Motor neuron (in vitro differentiated cells): ENCODE measurements around the gene DAND5. TPM values are rescaled to one million over a fixed set of nuclear protein-coding genes. Genes with fewer than 3 reads are reported as not detected.

Experiments used
- ATAC-seq, 8 experiments: fragments of 200-7000 bp; cut with Tn5 transposase; replicated peaks in 6 of 8; 2 replicates each; pipeline ENCODE4 v1.8.0; 2021; ENCODE audit warnings: mild to moderate bottlenecking in 8 of 8, moderate library complexity in 8 of 8
- H3K27ac ChIP-seq, 2 donors: fragments of 250-450 bp; sonication (Bioruptor Pico); 2 replicates each; pipeline ENCODE4 v1.9.0; 2021; ENCODE audit warnings: antibody characterized with exemption in 2 of 2, mild to moderate bottlenecking in 2 of 2, moderate library complexity in 1 of 2
- H3K4me1 ChIP-seq, 2 donors: fragments of 250-450 bp; sonication (Bioruptor Pico); replicated peaks in 1 of 2; 2 replicates each; pipeline ENCODE4 v1.6.1; 2021; ENCODE audit warnings: antibody characterized with exemption in 2 of 2, mild to moderate bottlenecking in 2 of 2, moderate library complexity in 1 of 2
- H3K4me3 ChIP-seq, 5 donors: fragments of 250-450 bp; sonication (Bioruptor Pico); 2 replicates each; pipeline ENCODE4 v1.9.0; 2021; ENCODE audit warnings: antibody characterized with exemption in 5 of 5, mild to moderate bottlenecking in 5 of 5, moderate library complexity in 4 of 5
- WGBS, 10 experiments: fragments of 450-650 bp; shearing (Covaris generic); methylation state at CpG; one replicate each; pipeline ENCODE4 v1.0.0; 2022; 5-methylcytosine and 5-hydroxymethylcytosine counted together
- in situ Hi-C, 9 experiments: fragments of 400-800 bp; cut with MboI; loops; one replicate each; pipeline ENCODE4 v1.15.0; 2021; ENCODE audit warnings: low sequenced_read_pairs in 9 of 9, low pct_unique_long_range_greater_than_20kb in 2 of 9; ENCODE audit not compliant: unreplicated experiment in 9 of 9
- total RNA-seq, 8 experiments: library from RNA; unstranded; fragments of 300-600 nt; gene quantifications; 2 replicates each; pipeline versions ENCODE4 v1.2.3 to v1.2.4, GENCODE V29; 2022

The DAND5 gene
- total RNA-seq, 8 experiments from 2014 or later, result 0.09 to 0.47 (median 0.31) TPM; not detected in 2

GRCh38 chr19:12992729-12993128, 23.4 kb downstream of the DAND5 start:
- Histone ChIP-seq H3K4me3 (no peak overlapping the region), H3K27ac (no peak overlapping the region), H3K4me1 (peaks cover 0 to 4% of the 10 kb centered on the region in 2 donors)
- in situ Hi-C loops, result loop anchor here in 4 of 9 experiments (25.0 kb wide), 3 partner anchors 95 to 595 kb away; no protein-coding TSS in a partner anchor
- 54 to 95% (median 83%) methylated on average over 1 to 11 of the region's 11 CpGs; no CpG with 5 or more reads in 1 of the 10 experiments for WGBS, 10 experiments
- no peak for ATAC-seq

GRCh38 chr19:12993562-12993961, 24.2 kb downstream of the DAND5 start:
- in situ Hi-C loops, result loop anchor here in 4 of 9 experiments (25.0 kb wide), 3 partner anchors 94 to 594 kb away; no protein-coding TSS in a partner anchor
- no peak for ATAC-seq
- no peak overlapping the region for H3K27ac ChIP-seq
- H3K4me3 ChIP-seq, result no peak overlapping the region
- peaks cover 0 to 4% of the 10 kb centered on the region in 2 donors for H3K4me1 ChIP-seq
- WGBS, 10 experiments, result 0 to 100% (median 40%) methylated on average over 1 to 3 of the region's 7 CpGs; no CpG with 5 or more reads in 7 of the 10 experiments

- H3K4me1 ChIP-seq, result peaks cover 0 to 4% of the 10 kb centered on the region in 2 donors
- H3K27ac ChIP-seq, result no peak within 1 kb of the TSS
- ATAC-seq, result peak; percentile 37 to 75 (median 50)
- WGBS, 10 experiments, result 13 to 50% (median 40%) methylated on average over 1 to 19 of the region's 84 CpGs; no CpG with 5 or more reads in 3 of the 10 experiments
- in situ Hi-C loops, result loop anchor here in 4 of 9 experiments (25.0 kb wide), 3 partner anchors 92 to 592 kb away; no protein-coding TSS in a partner anchor
- H3K4me3 ChIP-seq, result peak within 1 kb of the TSS; percentile 28 to 53 (median 37)
Observed at GRCh38 chr19:12994701-12995595, 25.6 kb downstream of the DAND5 start, which contains the start of gene NFIX. NFIX (plus strand) TSS chr19:12995475; CDS start chr19:12995838, 363 bp downstream.

- in situ Hi-C loops, result loop anchor here in 4 of 9 experiments (25.0 kb wide), 3 partner anchors 92 to 592 kb away; no protein-coding TSS in a partner anchor
- no peak overlapping the region for H3K27ac ChIP-seq
- peak overlapping the region; percentile 28 to 53 (median 37) for H3K4me3 ChIP-seq
- 0 to 10% (median 0%) methylated on average over 1 to 5 of the region's 129 CpGs; no CpG with 5 or more reads in 7 of the 10 experiments for WGBS, 10 experiments
- H3K4me1 ChIP-seq, result peaks cover 0 to 4% of the 10 kb centered on the region in 2 donors
- peak; percentile 27 to 66 (median 50) for ATAC-seq
Observed at GRCh38 chr19:12995596-12996405, 26.4 kb downstream of the DAND5 start.

- no peak overlapping the region for H3K27ac ChIP-seq
- WGBS, 10 experiments, result 0 to 30% methylated on average over 2 of the region's 52 CpGs; no CpG with 5 or more reads in 8 of the 10 experiments
- peak in 3 of 8 experiments; percentile 55 to 61 (median 58) for ATAC-seq
- in situ Hi-C loops, result loop anchor here in 4 of 9 experiments (25.0 kb wide), 3 partner anchors 91 to 591 kb away; no protein-coding TSS in a partner anchor
- peaks cover 0 to 4% of the 10 kb centered on the region in 2 donors for H3K4me1 ChIP-seq
- peak overlapping the region in 2 of 5 donors; percentile 36 to 53 for H3K4me3 ChIP-seq
Observed at GRCh38 chr19:12996406-12997094, 27.2 kb downstream of the DAND5 start.

GRCh38 chr19:12997179-12997966, 28.0 kb downstream of the DAND5 start:
- Histone ChIP-seq H3K4me1 (peaks cover 0 to 4% of the 10 kb centered on the region in 2 donors), H3K4me3 (no peak overlapping the region), H3K27ac (no peak overlapping the region)
- ATAC-seq, result no peak
- 69 to 100% (median 78%) methylated on average over 1 to 11 of the region's 25 CpGs; no CpG with 5 or more reads in 6 of the 10 experiments for whole genome bisulfite sequencing, 10 experiments
- in situ Hi-C loops, result loop anchor here in 4 of 9 experiments (25.0 kb wide), 3 partner anchors 90 to 590 kb away; no protein-coding TSS in a partner anchor

GRCh38 chr19:12997967-12998940, 28.9 kb downstream of the DAND5 start:
- in situ Hi-C loops, result loop anchor here in 4 of 9 experiments (25.0 kb wide), 3 partner anchors 89 to 589 kb away; no protein-coding TSS in a partner anchor
- Histone ChIP-seq H3K4me1 (peaks cover 0 to 4% of the 10 kb centered on the region in 2 donors), H3K27ac (no peak overlapping the region), H3K4me3 (no peak overlapping the region)
- ATAC-seq, result no peak
- 24 to 83% (median 42%) methylated on average over 4 to 23 of the region's 32 CpGs; no CpG with 5 or more reads in 1 of the 10 experiments for WGBS, 10 experiments

GRCh38 chr19:13001166-13001501, 31.8 kb downstream of the DAND5 start:
- H3K4me1 ChIP-seq, result peaks cover 0 to under 1% of the 10 kb centered on the region in 2 donors
- in situ Hi-C loops, result no loop called here
- 28 to 73% (median 42%) methylated on average over 4 to 11 of the region's 19 CpGs; no CpG with 5 or more reads in 7 of the 10 experiments for WGBS, 10 experiments
- H3K4me3 ChIP-seq, result no peak overlapping the region
- no peak for ATAC-seq
- H3K27ac ChIP-seq, result no peak overlapping the region

GRCh38 chr19:13001502-13002165, 32.3 kb downstream of the DAND5 start:
- Histone ChIP-seq H3K27ac (no peak overlapping the region), H3K4me1 (no peaks in the 10 kb centered on the region), H3K4me3 (no peak overlapping the region)
- peak in 3 of 8 experiments; percentile 20 to 76 (median 64) for ATAC-seq
- in situ Hi-C loops, result no loop called here
- 10 to 35% methylated on average over 4 to 18 of the region's 41 CpGs; no CpG with 5 or more reads in 8 of the 10 experiments for WGBS, 10 experiments

- Histone ChIP-seq H3K4me1 (no peaks in the 10 kb centered on the region), H3K4me3 (no peak overlapping the region), H3K27ac (no peak overlapping the region)
- no CpG with 5 or more reads among the region's 29 CpGs for WGBS, 10 experiments
- in situ Hi-C loops, result no loop called here
- ATAC-seq, result peak in 3 of 8 experiments; percentile 36 to 71 (median 56)
Observed at GRCh38 chr19:13002166-13002898, 33.0 kb downstream of the DAND5 start.
